ENCODE results near the gene SGPP2.

GRCh38 chr2:222572751-222573174 lies 148.4 kb downstream of the SGPP2 start:
- TF ChIP-seq CTCF (IDR thresholded peaks at IDR 0.05) (no peak), POLR2A (IDR thresholded peaks at IDR 0.05) (no peak)
